ENCODE data around the gene KNG1. TPM values are rescaled to one million over a fixed set of nuclear protein-coding genes. Genes with fewer than 3 reads are reported as not detected.

Gene KNG1
- total RNA-seq, 1 experiment from 2014 or later = 0.25 TPM

DNA sequence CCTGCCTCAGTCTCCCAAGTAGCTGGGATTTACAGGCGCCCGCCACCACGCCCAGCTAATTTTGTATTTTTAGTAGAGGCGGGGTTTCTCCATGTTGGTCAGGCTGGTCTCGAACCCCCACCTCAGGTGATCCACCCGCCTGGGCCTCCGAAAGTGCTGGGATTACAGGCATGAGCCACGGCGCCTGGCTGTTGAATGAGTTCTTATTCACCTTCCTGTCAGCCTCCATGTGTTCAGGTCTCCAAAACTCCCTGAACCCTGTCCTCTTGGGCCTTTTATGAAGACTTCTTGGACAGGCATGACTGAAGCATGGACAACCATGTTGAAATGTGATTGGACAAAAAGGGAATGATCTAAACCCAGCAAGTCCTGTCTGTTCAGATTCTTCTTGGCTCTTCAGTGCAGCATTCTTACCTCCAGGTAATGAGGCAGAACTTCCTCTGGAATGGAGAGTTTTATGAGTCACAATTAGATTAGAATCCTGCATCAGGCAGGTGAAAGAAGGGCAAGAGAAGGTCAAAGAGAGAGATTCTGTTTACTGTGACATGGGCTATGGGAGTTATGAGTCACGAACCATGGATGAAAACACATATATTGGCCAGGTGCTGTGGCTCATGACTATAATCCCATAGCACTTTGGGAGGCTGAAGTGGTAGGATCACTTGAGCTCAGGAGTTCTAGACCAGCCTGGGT is 43.1 kb downstream of the KNG1 start:
- peak overlapping the region; percentile 33; the same call in 1 of the 2 replicates for H3K27ac ChIP-seq (ENCODE audit: low read depth, low read length)
- POLR2A ChIA-PET = no interaction called here
- CTCF ChIA-PET = no interaction called here
- TF ChIP-seq FOSL1 (IDR thresholded peaks at IDR 0.05; ENCODE audit: low read depth) (peak; percentile 96), YY1 (IDR thresholded peaks at IDR 0.05; ENCODE audit: extremely low read depth, insufficient replicate concordance, low read depth, low read length) (no peak), EGR1 (IDR thresholded peaks at IDR 0.05; ENCODE audit: low read depth) (peak; percentile 22; the same call in 1 of the 2 replicates), EZH2 (IDR thresholded peaks at IDR 0.05) (no peak), CEBPB (IDR thresholded peaks at IDR 0.05; ENCODE audit: low read depth) (peak; percentile 75; the same call in 1 of the 2 replicates), EZH2phosphoT487 (IDR thresholded peaks at IDR 0.05; ENCODE audit: borderline replicate concordance) (no peak), ZFX (IDR thresholded peaks at IDR 0.05) (no peak), CBX3 (IDR thresholded peaks at IDR 0.05; ENCODE audit: low read depth) (peak; percentile 99), ZBTB33 (IDR thresholded peaks at IDR 0.05; ENCODE audit: extremely low read depth, insufficient replicate concordance, low read length) (no peak), POLR2A (IDR thresholded peaks at IDR 0.05; ENCODE audit: borderline replicate concordance, extremely low read depth, insufficient read depth, insufficient read length) (no peak), JUND (IDR thresholded peaks at IDR 0.05) (peak; percentile 95), SIN3A (IDR thresholded peaks at IDR 0.05; ENCODE audit: low read depth) (peak; percentile 80), SP1 (IDR thresholded peaks at IDR 0.05; ENCODE audit: low read depth) (peak; percentile 94), ELF1 (IDR thresholded peaks at IDR 0.05; ENCODE audit: borderline replicate concordance, low read depth) (no peak), TCF7L2 (IDR thresholded peaks at IDR 0.05; ENCODE audit: borderline replicate concordance, extremely low read depth, insufficient read depth, insufficient read length) (no peak), RAD21 (IDR thresholded peaks at IDR 0.05; ENCODE audit: low read depth) (peak; percentile 27), POLR2AphosphoS5 (IDR thresholded peaks at IDR 0.05; ENCODE audit: low read depth, low read length) (peak; percentile 39; the same call in 1 of the 2 replicates), ZNF274 (IDR thresholded peaks at IDR 0.05; ENCODE audit: low read depth, low read length) (no peak)
- TF ChIP-seq, protein P1, sequence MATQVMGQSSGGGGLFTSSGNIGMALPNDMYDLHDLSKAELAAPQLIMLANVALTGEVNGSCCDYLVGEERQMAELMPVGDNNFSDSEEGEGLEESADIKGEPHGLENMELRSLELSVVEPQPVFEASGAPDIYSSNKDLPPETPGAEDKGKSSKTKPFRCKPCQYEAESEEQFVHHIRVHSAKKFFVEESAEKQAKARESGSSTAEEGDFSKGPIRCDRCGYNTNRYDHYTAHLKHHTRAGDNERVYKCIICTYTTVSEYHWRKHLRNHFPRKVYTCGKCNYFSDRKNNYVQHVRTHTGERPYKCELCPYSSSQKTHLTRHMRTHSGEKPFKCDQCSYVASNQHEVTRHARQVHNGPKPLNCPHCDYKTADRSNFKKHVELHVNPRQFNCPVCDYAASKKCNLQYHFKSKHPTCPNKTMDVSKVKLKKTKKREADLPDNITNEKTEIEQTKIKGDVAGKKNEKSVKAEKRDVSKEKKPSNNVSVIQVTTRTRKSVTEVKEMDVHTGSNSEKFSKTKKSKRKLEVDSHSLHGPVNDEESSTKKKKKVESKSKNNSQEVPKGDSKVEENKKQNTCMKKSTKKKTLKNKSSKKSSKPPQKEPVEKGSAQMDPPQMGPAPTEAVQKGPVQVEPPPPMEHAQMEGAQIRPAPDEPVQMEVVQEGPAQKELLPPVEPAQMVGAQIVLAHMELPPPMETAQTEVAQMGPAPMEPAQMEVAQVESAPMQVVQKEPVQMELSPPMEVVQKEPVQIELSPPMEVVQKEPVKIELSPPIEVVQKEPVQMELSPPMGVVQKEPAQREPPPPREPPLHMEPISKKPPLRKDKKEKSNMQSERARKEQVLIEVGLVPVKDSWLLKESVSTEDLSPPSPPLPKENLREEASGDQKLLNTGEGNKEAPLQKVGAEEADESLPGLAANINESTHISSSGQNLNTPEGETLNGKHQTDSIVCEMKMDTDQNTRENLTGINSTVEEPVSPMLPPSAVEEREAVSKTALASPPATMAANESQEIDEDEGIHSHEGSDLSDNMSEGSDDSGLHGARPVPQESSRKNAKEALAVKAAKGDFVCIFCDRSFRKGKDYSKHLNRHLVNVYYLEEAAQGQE (IDR thresholded peaks at IDR 0.05; ENCODE audit: low read depth) = no peak
- TF ChIP-seq, protein P2, sequence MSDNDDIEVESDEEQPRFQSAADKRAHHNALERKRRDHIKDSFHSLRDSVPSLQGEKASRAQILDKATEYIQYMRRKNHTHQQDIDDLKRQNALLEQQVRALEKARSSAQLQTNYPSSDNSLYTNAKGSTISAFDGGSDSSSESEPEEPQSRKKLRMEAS (IDR thresholded peaks at IDR 0.05) = peak; percentile 78

More for the DNA sequence above, 43.1 kb downstream of the KNG1 start:
- Histone ChIP-seq H3K9me2 (ENCODE audit: insufficient read depth) (no peaks in the 10 kb centered on the region), H4K20me1 (ENCODE audit: insufficient read depth) (no peaks in the 10 kb centered on the region), H3K4me2 (ENCODE audit: low read length) (peak overlapping the region; percentile 62), H2AFZ (ENCODE audit: low read depth, low read length, poor library complexity, severe bottlenecking) (peak overlapping the region; percentile 95), H3K9me3 (ENCODE audit: control insufficient read depth in 1 of 2, insufficient read depth in 1 of 2, low read depth in 1 of 2, low read length in 2 of 2) (no peaks in the 10 kb centered on the region), H3K4me1 (ENCODE audit: control insufficient read depth in 1 of 2, insufficient read depth in 2 of 2, low read length in 2 of 2) (peaks cover 0 to 21% of the 10 kb centered on the region in 2 experiments; a peak in 2 of 4 replicates), H3K36me3 (ENCODE audit: control insufficient read depth in 1 of 2, insufficient read depth in 2 of 2, low read length in 2 of 2) (no peaks in the 10 kb centered on the region), H3K79me2 (ENCODE audit: insufficient read depth, low read length) (no peaks in the 10 kb centered on the region), H3K9ac (ENCODE audit: low read length) (no peak overlapping the region), H3K27me3 (ENCODE audit: insufficient read depth, low read length) (no peaks in the 10 kb centered on the region), H3K4me3 (replicated peaks in 1 of 2; ENCODE audit: low read depth in 1 of 2, low read length in 2 of 2) (no peak overlapping the region)
- peak; percentile 84 for DNase-seq (ENCODE audit: low read depth, low spot score)
- peak; percentile 83 for ATAC-seq
- no TSS peak for BruUV-seq (replicated peaks)
- intact Hi-C loops (cut with micrococcal nuclease) = loop anchor here (1.0 kb wide), 1 partner anchor 22 kb away; no protein-coding TSS in a partner anchor
- RAD21 ChIA-PET (ENCODE audit: low non-redundant PET in 1 of 2, low total read pairs in 2 of 2, uncharacterized antibody in 2 of 2, unreplicated experiment in 2 of 2) = no interaction called here

All from HCT116 (cell line).